Lower leg skin (tissue), 3 donors: Measurements from ENCODE around the gene SYNPO2.

Experiments used
- POLR2A ChIP-seq, 2 donors: fragments of 450-650 bp; IDR thresholded peaks; one replicate each; pipeline ENCODE4 v1.6.1; 2016 to 2017; ENCODE audit warnings: antibody characterized with exemption in 2 of 2, mild to moderate bottlenecking in 1 of 2, moderate library complexity in 1 of 2
- TF ChIP-seq, protein P1 (sequence below), 3 donors: fragments of 450-650 bp; IDR thresholded peaks; one replicate each; pipeline ENCODE4 v1.5.1; 2016; ENCODE audit warnings: antibody characterized with exemption in 3 of 3, mild to moderate bottlenecking in 3 of 3, moderate library complexity in 2 of 3

GRCh38 chr4:118967393-118967792 lies 78.7 kb downstream of the SYNPO2 start:
- TF ChIP-seq, protein P1, sequence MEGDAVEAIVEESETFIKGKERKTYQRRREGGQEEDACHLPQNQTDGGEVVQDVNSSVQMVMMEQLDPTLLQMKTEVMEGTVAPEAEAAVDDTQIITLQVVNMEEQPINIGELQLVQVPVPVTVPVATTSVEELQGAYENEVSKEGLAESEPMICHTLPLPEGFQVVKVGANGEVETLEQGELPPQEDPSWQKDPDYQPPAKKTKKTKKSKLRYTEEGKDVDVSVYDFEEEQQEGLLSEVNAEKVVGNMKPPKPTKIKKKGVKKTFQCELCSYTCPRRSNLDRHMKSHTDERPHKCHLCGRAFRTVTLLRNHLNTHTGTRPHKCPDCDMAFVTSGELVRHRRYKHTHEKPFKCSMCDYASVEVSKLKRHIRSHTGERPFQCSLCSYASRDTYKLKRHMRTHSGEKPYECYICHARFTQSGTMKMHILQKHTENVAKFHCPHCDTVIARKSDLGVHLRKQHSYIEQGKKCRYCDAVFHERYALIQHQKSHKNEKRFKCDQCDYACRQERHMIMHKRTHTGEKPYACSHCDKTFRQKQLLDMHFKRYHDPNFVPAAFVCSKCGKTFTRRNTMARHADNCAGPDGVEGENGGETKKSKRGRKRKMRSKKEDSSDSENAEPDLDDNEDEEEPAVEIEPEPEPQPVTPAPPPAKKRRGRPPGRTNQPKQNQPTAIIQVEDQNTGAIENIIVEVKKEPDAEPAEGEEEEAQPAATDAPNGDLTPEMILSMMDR (IDR thresholded peaks at IDR 0.05): no peak
- TF ChIP-seq POLR2A (IDR thresholded peaks at IDR 0.05): no peak
